WTC11 (cell line): Measurements from ENCODE around the gene TMC1. TPM values are rescaled to one million over a fixed set of nuclear protein-coding genes. Genes with fewer than 3 reads are reported as not detected.

ENCODE experiments used
- ATAC-seq: fragments of 200-7000 bp; cut with Tn5 transposase; 2 replicates; pipeline ENCODE4 v1.10.0; 2021; ENCODE audit warnings: mild to moderate bottlenecking, moderate library complexity
- CTCF ChIA-PET: fragments of 300-600 bp; sonication (Branson Sonifier 250); formaldehyde crosslinking; loops from one replicate; lab custom pipeline; 2021; ENCODE audit warnings: antibody characterized with exemption; lab: Charles Lee
- POLR2A ChIA-PET: fragments of 350-600 bp; sonication (Branson Sonifier 250); formaldehyde crosslinking; loops from one replicate; lab custom pipeline; 2021; ENCODE audit warnings: antibody characterized with exemption; lab: Charles Lee
- DNase-seq: peaks from one replicate; pipeline ENCODE4 v3.0.0; 2021; ENCODE audit warnings: low spot score
- H3K27ac Mint-ChIP-seq: 2 replicates; pipeline ENCODE4 v1.8.0; 2021; ENCODE audit warnings: mixed read lengths
- H3K27me3 Mint-ChIP-seq: 2 replicates; pipeline ENCODE4 v1.8.0; 2021; ENCODE audit warnings: low read depth, mild to moderate bottlenecking, moderate library complexity, mixed read lengths
- H3K36me3 Mint-ChIP-seq: 2 replicates; pipeline ENCODE4 v1.8.0; 2021; ENCODE audit warnings: mixed read lengths
- H3K4me1 Mint-ChIP-seq: 2 replicates; pipeline ENCODE4 v1.8.0; 2022; ENCODE audit warnings: mixed read lengths
- H3K4me3 Mint-ChIP-seq: 2 replicates; pipeline ENCODE4 v1.8.0; 2021; ENCODE audit warnings: mild to moderate bottlenecking, moderate library complexity, mixed read lengths
- H3K9me3 Mint-ChIP-seq: 2 replicates; pipeline ENCODE4 v1.8.0; 2021; ENCODE audit warnings: mixed read lengths
- ARID4B ChIP-seq: sonication (generic); formaldehyde crosslinking; IDR thresholded peaks from 2 replicates; pipeline ENCODE4 v1.8.0; 2023; ENCODE audit warnings: missing genetic modification reagents, mild to moderate bottlenecking, borderline replicate concordance
- ATF3 ChIP-seq: sonication (generic); formaldehyde crosslinking; conservative IDR thresholded peaks from 2 replicates; pipeline ENCODE4 v1.8.1; 2022; ENCODE audit warnings: mild to moderate bottlenecking, missing genetic modification reagents
- E2F5 ChIP-seq: sonication (generic); formaldehyde crosslinking; IDR thresholded peaks from 2 replicates; pipeline ENCODE4 v1.8.1; 2022; ENCODE audit warnings: mild to moderate bottlenecking, moderate library complexity, missing genetic modification reagents
- EMX1 ChIP-seq: fragments of 250-450 bp; sonication (Bioruptor Pico); IDR thresholded peaks from 2 replicates; pipeline ENCODE4 v1.8.0; 2021; ENCODE audit warnings: mild to moderate bottlenecking
- ESRRA ChIP-seq: sonication (generic); formaldehyde crosslinking; IDR thresholded peaks from 2 replicates; pipeline ENCODE4 v1.8.1; 2022; ENCODE audit warnings: mild to moderate bottlenecking, missing genetic modification reagents, borderline replicate concordance
- FOXJ3 ChIP-seq: sonication (generic); formaldehyde crosslinking; IDR thresholded peaks from 2 replicates; pipeline ENCODE4 v1.9.0; 2021; ENCODE audit warnings: missing genetic modification reagents, mild to moderate bottlenecking, borderline replicate concordance
- FOXK1 ChIP-seq: sonication (generic); formaldehyde crosslinking; IDR thresholded peaks from 2 replicates; pipeline ENCODE4 v1.8.0; 2022; ENCODE audit warnings: mild to moderate bottlenecking, moderate library complexity, missing genetic modification reagents
- GRHL2 ChIP-seq: fragments of 250-450 bp; sonication (Bioruptor Pico); IDR thresholded peaks from 2 replicates; pipeline ENCODE4 v1.8.0; 2022; ENCODE audit warnings: mild to moderate bottlenecking, moderate library complexity; ENCODE audit not compliant: insufficient replicate concordance, severe bottlenecking
- GTF2I ChIP-seq: fragments of 250-450 bp; sonication (Bioruptor Pico); conservative IDR thresholded peaks from 2 replicates; pipeline ENCODE4 v1.4.0; 2021; ENCODE audit warnings: mild to moderate bottlenecking
- JUN ChIP-seq: sonication (generic); formaldehyde crosslinking; IDR thresholded peaks from 2 replicates; pipeline ENCODE4 v1.8.0; 2023; ENCODE audit warnings: mild to moderate bottlenecking, missing genetic modification reagents
- KAT7 ChIP-seq: sonication (generic); formaldehyde crosslinking; IDR thresholded peaks from 2 replicates; pipeline ENCODE4 v1.8.1; 2023; ENCODE audit warnings: missing genetic modification reagents, mild to moderate bottlenecking, borderline replicate concordance
- MLX ChIP-seq: sonication (generic); formaldehyde crosslinking; IDR thresholded peaks from 2 replicates; pipeline ENCODE4 v1.8.1; 2023; ENCODE audit warnings: mild to moderate bottlenecking, missing genetic modification reagents, moderate library complexity
- NFE2L1 ChIP-seq: sonication (generic); formaldehyde crosslinking; IDR thresholded peaks from 2 replicates; pipeline ENCODE4 v1.8.1; 2023; ENCODE audit warnings: missing genetic modification reagents
- TEAD4 ChIP-seq: sonication (generic); formaldehyde crosslinking; IDR thresholded peaks from 2 replicates; pipeline ENCODE4 v1.8.0; 2022; ENCODE audit warnings: mild to moderate bottlenecking, missing genetic modification reagents
- ZMAT4 ChIP-seq: fragments of 250-450 bp; sonication (Bioruptor Pico); IDR thresholded peaks from 2 replicates; pipeline ENCODE4 v1.9.0; 2021; ENCODE audit warnings: mild to moderate bottlenecking
- ZNF512 ChIP-seq: sonication (generic); formaldehyde crosslinking; IDR thresholded peaks from 2 replicates; pipeline ENCODE4 v1.8.1; 2022; ENCODE audit warnings: missing genetic modification reagents, borderline replicate concordance
- total RNA-seq: library from RNA; stranded (reverse); gene quantifications from 3 replicates; pipeline ENCODE4 v1.2.3, GENCODE V29; 2021
- TF ChIP-seq, protein P1 (sequence below): fragments of 250-450 bp; sonication (Bioruptor Pico); conservative IDR thresholded peaks from 2 replicates; pipeline ENCODE4 v1.9.0; 2021; ENCODE audit warnings: mild to moderate bottlenecking
- TF ChIP-seq, protein P2 (sequence below): sonication (generic); formaldehyde crosslinking; IDR thresholded peaks from 2 replicates; pipeline ENCODE4 v1.8.1; 2023; ENCODE audit warnings: mild to moderate bottlenecking, moderate library complexity, missing genetic modification reagents
- TF ChIP-seq, protein P3 (sequence below): sonication (generic); formaldehyde crosslinking; IDR thresholded peaks from 2 replicates; pipeline ENCODE4 v1.8.1; 2022; ENCODE audit warnings: mild to moderate bottlenecking, missing genetic modification reagents, moderate library complexity, borderline replicate concordance
- TF ChIP-seq, protein P4 (sequence below): sonication (generic); formaldehyde crosslinking; IDR thresholded peaks from 2 replicates; pipeline ENCODE4 v1.8.0; 2022; ENCODE audit warnings: mild to moderate bottlenecking, missing genetic modification reagents

TMC1 gene
- total RNA-seq, 1 experiment from 2014 or later = 0.31 TPM

DNA sequence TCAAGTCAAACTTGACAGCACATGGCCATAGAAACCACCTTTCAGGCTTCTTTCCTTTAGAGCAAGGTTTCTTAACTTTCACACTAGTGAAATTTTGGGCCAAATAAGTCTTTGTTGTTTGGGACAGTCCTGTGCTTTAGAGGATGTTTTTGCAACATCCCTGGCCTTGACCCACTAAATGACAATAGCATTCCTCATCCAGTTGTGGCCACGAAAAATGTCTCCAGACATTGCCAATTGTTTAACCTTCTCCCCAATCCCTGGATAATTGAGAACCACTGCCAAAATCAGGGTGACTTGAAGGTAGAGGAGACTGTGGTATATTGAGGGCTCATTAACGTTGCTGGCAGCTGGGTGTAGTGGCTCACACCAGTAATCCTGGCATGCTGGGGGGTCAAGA, 359.4 kb downstream of the TMC1 start:
- POLR2A ChIA-PET = no interaction called here
- no peaks in the 10 kb centered on the region for H3K4me1 Mint-ChIP-seq
- TF ChIP-seq ARID4B (CRISPR knock-in tag) = no peak
- TF ChIP-seq E2F5 (CRISPR knock-in tag) = no peak
- TF ChIP-seq, protein P1, sequence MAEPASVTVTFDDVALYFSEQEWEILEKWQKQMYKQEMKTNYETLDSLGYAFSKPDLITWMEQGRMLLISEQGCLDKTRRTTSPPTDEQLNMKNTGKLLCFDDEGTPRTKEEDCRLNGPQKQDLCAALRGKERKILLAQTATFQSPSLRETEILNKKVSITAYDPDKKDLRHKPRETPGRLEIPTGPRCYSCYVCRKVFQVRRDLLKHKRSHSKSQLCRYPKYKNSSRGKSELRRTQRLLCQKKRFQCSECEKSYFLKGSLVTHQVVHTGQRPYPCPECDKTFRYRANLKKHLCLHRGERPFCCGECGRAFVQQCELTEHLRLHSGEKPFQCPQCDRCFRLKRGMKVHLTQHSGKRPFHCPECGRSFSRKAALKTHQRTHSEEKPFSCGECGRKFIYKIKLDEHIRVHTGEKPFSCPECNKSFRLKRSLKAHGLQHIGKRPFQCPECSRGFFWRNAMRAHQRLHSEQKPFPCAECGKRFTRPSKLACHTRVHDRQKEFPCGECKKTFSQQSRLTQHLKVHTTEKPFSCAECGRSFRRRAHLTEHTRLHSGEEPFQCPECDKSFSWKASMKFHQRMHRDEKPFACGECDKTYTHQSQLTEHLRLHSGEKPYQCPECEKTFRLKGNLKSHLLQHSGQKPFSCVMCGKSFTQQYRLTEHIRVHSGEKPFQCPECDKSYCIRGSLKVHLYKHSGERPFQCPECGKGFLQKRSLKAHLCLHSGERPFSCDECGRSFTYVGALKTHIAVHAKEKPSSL (CRISPR knock-in tag) = no peak
- TF ChIP-seq EMX1 (CRISPR knock-in tag) = no peak
- TF ChIP-seq, protein P2, sequence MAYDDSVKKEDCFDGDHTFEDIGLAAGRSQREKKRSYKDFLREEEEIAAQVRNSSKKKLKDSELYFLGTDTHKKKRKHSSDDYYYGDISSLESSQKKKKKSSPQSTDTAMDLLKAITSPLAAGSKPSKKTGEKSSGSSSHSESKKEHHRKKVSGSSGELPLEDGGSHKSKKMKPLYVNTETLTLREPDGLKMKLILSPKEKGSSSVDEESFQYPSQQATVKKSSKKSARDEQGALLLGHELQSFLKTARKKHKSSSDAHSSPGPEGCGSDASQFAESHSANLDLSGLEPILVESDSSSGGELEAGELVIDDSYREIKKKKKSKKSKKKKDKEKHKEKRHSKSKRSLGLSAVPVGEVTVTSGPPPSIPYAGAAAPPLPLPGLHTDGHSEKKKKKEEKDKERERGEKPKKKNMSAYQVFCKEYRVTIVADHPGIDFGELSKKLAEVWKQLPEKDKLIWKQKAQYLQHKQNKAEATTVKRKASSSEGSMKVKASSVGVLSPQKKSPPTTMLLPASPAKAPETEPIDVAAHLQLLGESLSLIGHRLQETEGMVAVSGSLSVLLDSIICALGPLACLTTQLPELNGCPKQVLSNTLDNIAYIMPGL (CRISPR knock-in tag) = no peak
- no peak for TF ChIP-seq ZNF512 (CRISPR knock-in tag)
- no peak for TF ChIP-seq ESRRA (CRISPR knock-in tag)
- TF ChIP-seq JUN (CRISPR knock-in tag) = no peak
- no peak for TF ChIP-seq FOXK1 (CRISPR knock-in tag)
- TF ChIP-seq ZMAT4 (CRISPR knock-in tag) = no peak
- TF ChIP-seq, protein P3, sequence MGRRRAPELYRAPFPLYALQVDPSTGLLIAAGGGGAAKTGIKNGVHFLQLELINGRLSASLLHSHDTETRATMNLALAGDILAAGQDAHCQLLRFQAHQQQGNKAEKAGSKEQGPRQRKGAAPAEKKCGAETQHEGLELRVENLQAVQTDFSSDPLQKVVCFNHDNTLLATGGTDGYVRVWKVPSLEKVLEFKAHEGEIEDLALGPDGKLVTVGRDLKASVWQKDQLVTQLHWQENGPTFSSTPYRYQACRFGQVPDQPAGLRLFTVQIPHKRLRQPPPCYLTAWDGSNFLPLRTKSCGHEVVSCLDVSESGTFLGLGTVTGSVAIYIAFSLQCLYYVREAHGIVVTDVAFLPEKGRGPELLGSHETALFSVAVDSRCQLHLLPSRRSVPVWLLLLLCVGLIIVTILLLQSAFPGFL (CRISPR knock-in tag) = no peak
- no peak for TF ChIP-seq KAT7
- TF ChIP-seq TEAD4 = no peak
- no peak for TF ChIP-seq GRHL2 (CRISPR knock-in tag)
- no peak for TF ChIP-seq GTF2I (CRISPR knock-in tag)
- TF ChIP-seq ATF3 (CRISPR knock-in tag) = no peak
- no peak for TF ChIP-seq NFE2L1
- TF ChIP-seq, protein P4, sequence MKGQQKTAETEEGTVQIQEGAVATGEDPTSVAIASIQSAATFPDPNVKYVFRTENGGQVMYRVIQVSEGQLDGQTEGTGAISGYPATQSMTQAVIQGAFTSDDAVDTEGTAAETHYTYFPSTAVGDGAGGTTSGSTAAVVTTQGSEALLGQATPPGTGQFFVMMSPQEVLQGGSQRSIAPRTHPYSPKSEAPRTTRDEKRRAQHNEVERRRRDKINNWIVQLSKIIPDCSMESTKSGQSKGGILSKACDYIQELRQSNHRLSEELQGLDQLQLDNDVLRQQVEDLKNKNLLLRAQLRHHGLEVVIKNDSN = no peak
- TF ChIP-seq MLX (CRISPR knock-in tag) = no peak
- no peak for TF ChIP-seq FOXJ3

More for the DNA sequence above, 359.4 kb downstream of the TMC1 start:
- H3K27ac Mint-ChIP-seq = no peak overlapping the region
- DNase-seq (no peak), ATAC-seq (no peak)
- 0 out of 2 replicates have a peak, but pooled peaks cover 2% of the 10 kb centered on the region for H3K36me3 Mint-ChIP-seq
- CTCF ChIA-PET = no interaction called here
- peaks cover 11% of the 10 kb centered on the region for H3K9me3 Mint-ChIP-seq
- H3K4me3 Mint-ChIP-seq = no peak overlapping the region
- no peaks in the 10 kb centered on the region for H3K27me3 Mint-ChIP-seq
